ENCODE data around the gene PIRT.

- no peak for TF ChIP-seq CTCF (IDR thresholded peaks at IDR 0.05)
- TF ChIP-seq MAX (IDR thresholded peaks at IDR 0.05; ENCODE audit: low read depth): no peak
- no peak for TF ChIP-seq GATA2 (CRISPR knock-in tag; IDR thresholded peaks at IDR 0.05)
- no peak for TF ChIP-seq CHD2 (IDR thresholded peaks at IDR 0.05; ENCODE audit: low read length, partially characterized antibody)
- no peak for TF ChIP-seq EZH2phosphoT487 (IDR thresholded peaks at IDR 0.05; ENCODE audit: borderline replicate concordance, low read depth)
- TF ChIP-seq SIN3A (IDR thresholded peaks at IDR 0.05; ENCODE audit: borderline replicate concordance, low read depth, low read length): no peak
- no peak for TF ChIP-seq FOXM1 (IDR thresholded peaks at IDR 0.05; ENCODE audit: low read depth)
- no peak for TF ChIP-seq MXI1 (IDR thresholded peaks at IDR 0.05; ENCODE audit: low read depth, low read length)
- TF ChIP-seq TEAD4 (IDR thresholded peaks at IDR 0.05; ENCODE audit: borderline replicate concordance, insufficient read depth): no peak
Measured at GRCh38 chr17:10815319-10815718, 22.6 kb downstream of the PIRT start.
